Endothelial cell (in vitro differentiated cells): ENCODE results near the gene DACT1. TPM values are rescaled to one million over a fixed set of nuclear protein-coding genes. Genes with fewer than 3 reads are reported as not detected.

ENCODE experiments used
- DNase-seq: peaks from one replicate; pipeline ENCODE4 v3.0.0; 2021; ENCODE audit warnings: low spot score
- H3K27ac Mint-ChIP-seq: one replicate; pipeline ENCODE4 v1.8.0; 2021; ENCODE audit warnings: mixed read lengths, inconsistent platforms; ENCODE audit not compliant: unreplicated experiment
- H3K27me3 Mint-ChIP-seq: one replicate; pipeline ENCODE4 v1.8.0; 2021; ENCODE audit warnings: mild to moderate bottlenecking, moderate library complexity, mixed read lengths, inconsistent platforms; ENCODE audit not compliant: unreplicated experiment
- H3K36me3 Mint-ChIP-seq: one replicate; pipeline ENCODE4 v1.8.0; 2021; ENCODE audit warnings: mild to moderate bottlenecking, low read depth, mixed read lengths, inconsistent platforms; ENCODE audit not compliant: unreplicated experiment
- H3K4me1 Mint-ChIP-seq: one replicate; pipeline ENCODE4 v1.8.0; 2021; ENCODE audit warnings: mild to moderate bottlenecking, mixed read lengths, inconsistent platforms; ENCODE audit not compliant: unreplicated experiment
- H3K4me3 Mint-ChIP-seq: one replicate; pipeline ENCODE4 v1.8.0; 2021; ENCODE audit warnings: mild to moderate bottlenecking, mixed read lengths, inconsistent platforms; ENCODE audit not compliant: unreplicated experiment
- H3K9me3 Mint-ChIP-seq: one replicate; pipeline ENCODE4 v1.8.0; 2021; ENCODE audit warnings: mixed read lengths, inconsistent platforms; ENCODE audit not compliant: unreplicated experiment
- CTCF ChIP-seq: fragments of 200-600 bp; sonication (generic); IDR thresholded peaks from one replicate; pipeline ENCODE4 v1.5.0; 2021; ENCODE audit warnings: antibody characterized with exemption; ENCODE audit not compliant: unreplicated experiment
- total RNA-seq: library from RNA; stranded (reverse); fragmentation: NEBNext Ultra II Directional; extraction: Animal tissue kit (Norgen Biotek cat#: 25700); gene quantifications from one replicate; pipeline ENCODE4 v1.2.1, GENCODE V29; 2021; ENCODE audit not compliant: unreplicated experiment

Gene DACT1
- total RNA-seq, 1 donor from 2014 or later, result 2.0 TPM

- DNase-seq, result no peak
- Mint-ChIP-seq H3K36me3 (no peaks in the 10 kb centered on the region), H3K4me3 (no peak overlapping the region), H3K4me1 (no peaks in the 10 kb centered on the region), H3K9me3 (no peaks in the 10 kb centered on the region), H3K27me3 (no peaks in the 10 kb centered on the region), H3K27ac (no peak overlapping the region)
- no peak for TF ChIP-seq CTCF
Observed at GRCh38 chr14:58598028-58598803, 39.5 kb upstream of the DACT1 start.

- Mint-ChIP-seq H3K4me1 (no peaks in the 10 kb centered on the region), H3K36me3 (no peaks in the 10 kb centered on the region), H3K4me3 (no peak overlapping the region), H3K27me3 (no peaks in the 10 kb centered on the region), H3K27ac (no peak overlapping the region), H3K9me3 (no peaks in the 10 kb centered on the region)
- TF ChIP-seq CTCF, result no peak
- no peak for DNase-seq
Observed at GRCh38 chr14:58598804-58599525, 38.8 kb upstream of the DACT1 start.

- DNase-seq, result no peak
- H3K4me1 Mint-ChIP-seq, result no peaks in the 10 kb centered on the region
- no peak for TF ChIP-seq CTCF
- H3K9me3 Mint-ChIP-seq, result no peaks in the 10 kb centered on the region
- no peaks in the 10 kb centered on the region for H3K36me3 Mint-ChIP-seq
- H3K27me3 Mint-ChIP-seq, result no peaks in the 10 kb centered on the region
- no peak overlapping the region for H3K27ac Mint-ChIP-seq
- no peak overlapping the region for H3K4me3 Mint-ChIP-seq
Observed at GRCh38 chr14:58599707-58600106, 38.1 kb upstream of the DACT1 start.

GRCh38 chr14:58605465-58605864 lies 32.3 kb upstream of the DACT1 start:
- DNase-seq, result no peak
- TF ChIP-seq CTCF, result no peak
- H3K9me3 Mint-ChIP-seq, result no peaks in the 10 kb centered on the region
- H3K36me3 Mint-ChIP-seq, result no peaks in the 10 kb centered on the region
- H3K27ac Mint-ChIP-seq, result no peak overlapping the region
- H3K4me1 Mint-ChIP-seq, result no peaks in the 10 kb centered on the region
- no peaks in the 10 kb centered on the region for H3K27me3 Mint-ChIP-seq
- no peak overlapping the region for H3K4me3 Mint-ChIP-seq
